ENCODE data around the gene TNFRSF13B. TPM values are rescaled to one million over a fixed set of nuclear protein-coding genes. Genes with fewer than 3 reads are reported as not detected.

The TNFRSF13B gene
- total RNA-seq, 2 donors from 2014 or later: 0.97 to 1.6 TPM

DNA sequence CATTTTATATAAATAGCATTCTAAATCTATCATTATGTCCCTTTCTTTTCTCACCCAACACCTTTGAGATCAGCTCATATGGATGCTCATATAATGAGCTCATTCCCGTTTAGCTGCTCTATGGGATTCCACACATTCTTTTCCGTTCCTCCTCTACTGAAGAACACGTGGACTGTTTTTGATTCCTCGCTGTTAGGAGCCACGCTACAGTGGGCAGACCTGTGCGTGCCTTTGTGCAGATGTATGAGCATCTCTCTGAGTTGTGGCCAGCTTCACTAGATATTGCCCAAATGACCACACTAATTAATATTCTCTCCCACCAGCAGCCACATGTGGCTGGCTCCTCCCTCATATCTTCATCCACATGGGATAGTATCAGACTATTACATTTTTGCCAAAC, 6.0 kb upstream of the TNFRSF13B start:
- Mint-ChIP-seq H3K36me3 (ENCODE audit: low read depth) (no peaks in the 10 kb centered on the region), H3K4me1 (peaks cover 12% of the 10 kb centered on the region), H3K9me3 (no peaks in the 10 kb centered on the region), H3K27me3 (ENCODE audit: insufficient read depth) (peaks cover 3% of the 10 kb centered on the region), H3K4me3 (no peak overlapping the region), H3K27ac (no peak overlapping the region)
- H3K4me1 ChIP-seq (ENCODE audit: control insufficient read depth, insufficient read depth, low read length): no peaks in the 10 kb centered on the region
- no peak for DNase-seq
- 79 to 88% methylated on average over 6 of the region's 6 CpGs for WGBS, 2 experiments (ENCODE audit: insufficient coverage in 1 of 2, insufficient read length in 1 of 2)
- H3K36me3 ChIP-seq (ENCODE audit: control insufficient read depth, insufficient read depth, low read length): no peaks in the 10 kb centered on the region
- no peak overlapping the region for H3K4me3 ChIP-seq (ENCODE audit: low read length)
- H3K9me3 ChIP-seq (ENCODE audit: control insufficient read depth, low read length): no peaks in the 10 kb centered on the region
- TF ChIP-seq, protein P1, sequence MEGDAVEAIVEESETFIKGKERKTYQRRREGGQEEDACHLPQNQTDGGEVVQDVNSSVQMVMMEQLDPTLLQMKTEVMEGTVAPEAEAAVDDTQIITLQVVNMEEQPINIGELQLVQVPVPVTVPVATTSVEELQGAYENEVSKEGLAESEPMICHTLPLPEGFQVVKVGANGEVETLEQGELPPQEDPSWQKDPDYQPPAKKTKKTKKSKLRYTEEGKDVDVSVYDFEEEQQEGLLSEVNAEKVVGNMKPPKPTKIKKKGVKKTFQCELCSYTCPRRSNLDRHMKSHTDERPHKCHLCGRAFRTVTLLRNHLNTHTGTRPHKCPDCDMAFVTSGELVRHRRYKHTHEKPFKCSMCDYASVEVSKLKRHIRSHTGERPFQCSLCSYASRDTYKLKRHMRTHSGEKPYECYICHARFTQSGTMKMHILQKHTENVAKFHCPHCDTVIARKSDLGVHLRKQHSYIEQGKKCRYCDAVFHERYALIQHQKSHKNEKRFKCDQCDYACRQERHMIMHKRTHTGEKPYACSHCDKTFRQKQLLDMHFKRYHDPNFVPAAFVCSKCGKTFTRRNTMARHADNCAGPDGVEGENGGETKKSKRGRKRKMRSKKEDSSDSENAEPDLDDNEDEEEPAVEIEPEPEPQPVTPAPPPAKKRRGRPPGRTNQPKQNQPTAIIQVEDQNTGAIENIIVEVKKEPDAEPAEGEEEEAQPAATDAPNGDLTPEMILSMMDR (conservative IDR thresholded peaks at IDR 0.05): no peak
- no peak overlapping the region for H3K9ac ChIP-seq (ENCODE audit: extremely low read depth, low read length, poor library complexity, severe bottlenecking)
- H3K27ac ChIP-seq (ENCODE audit: low read depth, low read length): no peak overlapping the region
- no peaks in the 10 kb centered on the region for H3K27me3 ChIP-seq (ENCODE audit: control insufficient read depth, insufficient read depth, low read length, poor library complexity, severe bottlenecking)

DNA sequence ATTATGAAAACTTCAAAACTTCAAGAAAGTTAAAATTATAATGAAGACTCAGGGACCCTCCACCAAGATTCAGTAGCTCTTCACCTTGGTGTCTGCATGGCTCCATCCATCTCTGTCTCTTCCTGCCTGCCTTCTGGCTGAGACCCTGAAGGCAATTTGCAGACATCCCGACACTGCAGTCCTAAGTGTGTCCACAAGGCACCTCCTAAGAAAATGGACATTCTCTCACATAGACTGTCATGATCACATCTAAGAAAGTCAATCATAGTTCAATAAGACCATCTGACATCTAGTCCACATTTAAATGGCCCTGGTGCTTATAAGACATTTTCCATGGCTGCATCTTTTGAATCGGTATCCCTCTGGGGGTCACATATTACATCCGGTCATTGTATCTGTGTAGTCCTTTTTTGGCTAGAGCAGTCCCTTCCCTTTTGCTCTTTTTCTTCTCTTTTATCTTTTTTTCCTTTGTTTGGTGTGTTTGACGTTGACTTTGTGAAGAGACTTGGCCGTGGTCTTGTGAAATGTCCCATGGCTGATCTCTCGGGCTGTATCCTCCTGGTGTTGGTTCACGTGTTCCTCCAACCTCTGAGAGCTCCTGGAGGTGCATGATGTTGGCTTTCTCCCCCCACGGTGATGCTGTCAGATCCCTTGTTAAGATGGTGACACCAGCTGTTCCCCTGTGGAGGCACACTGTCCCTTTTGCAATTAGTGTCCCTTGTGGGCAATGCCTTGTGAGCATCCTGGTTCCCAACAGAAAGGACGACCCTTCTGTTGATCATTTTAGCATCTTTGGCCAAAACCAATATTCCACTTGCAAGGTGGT, 5.0 kb upstream of the TNFRSF13B start:
- peak; percentile 33 for DNase-seq
- H3K4me3 Mint-ChIP-seq: no peak overlapping the region

DNA sequence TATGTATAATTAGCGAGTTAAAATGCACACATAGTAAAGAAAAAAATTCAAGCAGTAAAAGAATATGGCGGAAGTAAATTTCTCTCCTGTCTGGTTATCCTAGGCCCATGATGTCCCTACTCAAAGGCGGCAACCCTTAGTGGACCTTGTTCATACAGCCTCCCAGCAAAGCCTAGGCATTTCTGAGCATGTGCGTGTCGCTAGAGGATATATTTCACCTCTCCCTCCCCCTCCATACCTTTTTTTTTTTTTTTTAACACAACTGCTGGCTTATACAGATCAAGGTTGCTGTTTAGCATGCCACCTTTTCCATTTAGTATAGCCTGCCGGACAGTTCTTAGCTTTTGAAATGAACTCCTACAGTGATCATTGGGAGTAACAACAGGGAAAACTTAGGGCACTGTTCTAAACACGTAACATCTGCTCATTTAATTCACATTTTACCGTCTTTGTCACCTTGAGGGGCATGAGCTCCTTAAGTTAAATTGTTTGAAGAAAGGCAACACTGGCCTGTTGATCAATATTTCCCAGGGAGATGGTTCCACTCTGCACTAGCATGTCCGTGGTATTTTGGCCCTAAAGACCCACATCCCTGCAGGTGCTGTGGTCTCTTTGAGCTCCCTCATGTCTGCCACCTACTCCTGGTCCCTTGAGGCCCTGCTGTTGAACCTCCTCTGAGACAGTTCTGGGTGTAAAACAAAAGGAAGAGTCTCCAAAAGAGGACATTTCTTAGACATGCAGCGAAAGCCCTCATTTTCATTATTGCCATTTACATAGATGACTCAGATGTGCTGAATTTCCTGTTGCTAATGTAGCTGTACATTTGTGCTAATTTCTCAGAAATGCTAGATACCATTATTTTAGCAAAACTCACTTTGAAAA, 4.1 kb upstream of the TNFRSF13B start:
- WGBS, 2 experiments (ENCODE audit: insufficient coverage in 1 of 2, insufficient read length in 1 of 2): 93 to 96% methylated on average over 8 to 10 of the region's 10 CpGs
- H3K4me1 Mint-ChIP-seq: peaks cover 10% of the 10 kb centered on the region
- H3K27ac ChIP-seq (ENCODE audit: low read depth, low read length): no peak overlapping the region

More for the DNA sequence above, 5.0 kb upstream of the TNFRSF13B start:
- Histone ChIP-seq H3K9me3 (ENCODE audit: control insufficient read depth, low read length) (no peaks in the 10 kb centered on the region), H3K36me3 (ENCODE audit: control insufficient read depth, insufficient read depth, low read length) (no peaks in the 10 kb centered on the region), H3K27me3 (ENCODE audit: control insufficient read depth, insufficient read depth, low read length, poor library complexity, severe bottlenecking) (no peaks in the 10 kb centered on the region), H3K27ac (ENCODE audit: low read depth, low read length) (no peak overlapping the region), H3K9ac (ENCODE audit: extremely low read depth, low read length, poor library complexity, severe bottlenecking) (no peak overlapping the region), H3K4me1 (ENCODE audit: control insufficient read depth, insufficient read depth, low read length) (no peaks in the 10 kb centered on the region), H3K4me3 (ENCODE audit: low read length) (no peak overlapping the region)
- no peaks in the 10 kb centered on the region for H3K36me3 Mint-ChIP-seq (ENCODE audit: low read depth)
- peaks cover 12% of the 10 kb centered on the region for H3K4me1 Mint-ChIP-seq
- H3K27ac Mint-ChIP-seq: no peak overlapping the region
- TF ChIP-seq, protein P1 (conservative IDR thresholded peaks at IDR 0.05): peak; percentile 39
- H3K9me3 Mint-ChIP-seq: no peaks in the 10 kb centered on the region
- WGBS, 2 experiments (ENCODE audit: insufficient coverage in 1 of 2, insufficient read length in 1 of 2): 94% methylated on average over 8 to 9 of the region's 9 CpGs
- peaks cover 3% of the 10 kb centered on the region for H3K27me3 Mint-ChIP-seq (ENCODE audit: insufficient read depth)

More for the DNA sequence above, 4.1 kb upstream of the TNFRSF13B start:
- Histone ChIP-seq H3K4me1 (ENCODE audit: control insufficient read depth, insufficient read depth, low read length) (no peaks in the 10 kb centered on the region), H3K9me3 (ENCODE audit: control insufficient read depth, low read length) (no peaks in the 10 kb centered on the region), H3K4me3 (ENCODE audit: low read length) (no peak overlapping the region), H3K27me3 (ENCODE audit: control insufficient read depth, insufficient read depth, low read length, poor library complexity, severe bottlenecking) (no peaks in the 10 kb centered on the region), H3K36me3 (ENCODE audit: control insufficient read depth, insufficient read depth, low read length) (no peaks in the 10 kb centered on the region), H3K9ac (ENCODE audit: extremely low read depth, low read length, poor library complexity, severe bottlenecking) (no peak overlapping the region)
- peaks cover 3% of the 10 kb centered on the region for H3K27me3 Mint-ChIP-seq (ENCODE audit: insufficient read depth)
- no peaks in the 10 kb centered on the region for H3K9me3 Mint-ChIP-seq
- H3K4me3 Mint-ChIP-seq: no peak overlapping the region
- DNase-seq: peak; percentile 33
- no peak overlapping the region for H3K27ac Mint-ChIP-seq
- TF ChIP-seq, protein P1 (conservative IDR thresholded peaks at IDR 0.05): no peak
- no peaks in the 10 kb centered on the region for H3K36me3 Mint-ChIP-seq (ENCODE audit: low read depth)

Data from endodermal cell (in vitro differentiated cells).